Psoas muscle (tissue), 8 donors: ENCODE data around the gene PEF1. TPM values are rescaled to one million over a fixed set of nuclear protein-coding genes. Genes with fewer than 3 reads are reported as not detected.

ENCODE experiments used
- ATAC-seq, 4 donors: fragments of 200-7000 bp; cut with Tn5 transposase; one replicate each; pipeline ENCODE4 v1.9.1; 2020; ENCODE audit warnings: moderate library complexity in 3 of 4, mild to moderate bottlenecking in 2 of 4
- DNase-seq, 2 donors: peaks; one replicate each; pipeline ENCODE4 v3.0.0-alpha.2; 2020
- H3K27ac ChIP-seq: fragments of 200-600 bp; one replicate; pipeline ENCODE4 v1.8.0; 2022
- H3K27me3 ChIP-seq, 3 donors: fragments of 200-600 bp in 1 of 3; one replicate each; pipeline versions ENCODE4 v1.6.1 to v1.8.0; 2013 to 2022; ENCODE audit warnings: low read length in 2 of 3, mild to moderate bottlenecking in 2 of 3, moderate library complexity in 1 of 3; ENCODE audit not compliant: insufficient read depth in 3 of 3
- H3K36me3 ChIP-seq, 2 donors: fragments of 200-600 bp in 1 of 2; one replicate each; pipeline versions ENCODE4 v1.6.1 to v1.8.0; 2013 to 2022; ENCODE audit warnings: low read depth in 1 of 2, mild to moderate bottlenecking in 1 of 2, moderate library complexity in 1 of 2; ENCODE audit not compliant: insufficient read depth in 1 of 2
- H3K4me1 ChIP-seq: fragments of 200-600 bp; one replicate; pipeline ENCODE4 v1.8.0; 2022
- H3K4me3 ChIP-seq: fragments of 200-600 bp; one replicate; pipeline ENCODE4 v1.8.0; 2022; ENCODE audit warnings: mild to moderate bottlenecking
- H3K9me3 ChIP-seq: fragments of 200-600 bp; one replicate; pipeline ENCODE4 v1.8.0; 2022
- WGBS, 3 donors: extraction: QIAGEN DNeasy Blood & Tissue Kit; methylation state at CpG; one replicate each; pipeline versions ENCODE4 v1.1.6 to v1.1.7; 2013; 5-methylcytosine and 5-hydroxymethylcytosine counted together
- intact Hi-C, 2 donors: fragments of 100-400 bp; cut with DNase I; formaldehyde crosslinking; loops; one replicate each; pipeline versions ENCODE4 v1.11.0 to v1.14.2; 2022
- polyA plus RNA-seq, 3 donors: library from polyadenylated mRNA; stranded (reverse); fragments of 200-250 nt; gene quantifications; one replicate each; pipeline ENCODE4 v1.2.3, GENCODE V29; 2013
- total RNA-seq, 4 donors: library from RNA; stranded (reverse); fragmentation: NEBNext Ultra II Directional in 2 of 4; extraction: Animal tissue kit (Norgen Biotek cat#: 25700) in 2 of 4; gene quantifications; one replicate each; pipeline versions ENCODE4 v1.2.1 to v1.2.4, GENCODE V29; 2021 to 2023
- TF ChIP-seq, protein P1 (sequence below): fragments of 200-600 bp; IDR thresholded peaks from one replicate; pipeline ENCODE4 v1.8.0; 2022; ENCODE audit warnings: antibody characterized with exemption
- donor health status: healthy with polysubstance abuse.
- donor health status: DM: no; HTN: no; CAD: no; lungs with moderate emphysema.
- donor health status: Bipolar disorder and iron deficiency.
- donor health status: healthy.
- donor health status: DM: yes; HTN: yes; CAD: no.
- donor health status: DM: no; HTN: no; CAD: no.
- donor health status: DM: no; HTN: no; CAD: no.
- donor health status: DM: yes; HTN: yes; CAD: no.

The PEF1 gene
- total and polyA plus RNA-seq, 7 donors = 22.1 to 57.4 (median 30.7) TPM

DNA sequence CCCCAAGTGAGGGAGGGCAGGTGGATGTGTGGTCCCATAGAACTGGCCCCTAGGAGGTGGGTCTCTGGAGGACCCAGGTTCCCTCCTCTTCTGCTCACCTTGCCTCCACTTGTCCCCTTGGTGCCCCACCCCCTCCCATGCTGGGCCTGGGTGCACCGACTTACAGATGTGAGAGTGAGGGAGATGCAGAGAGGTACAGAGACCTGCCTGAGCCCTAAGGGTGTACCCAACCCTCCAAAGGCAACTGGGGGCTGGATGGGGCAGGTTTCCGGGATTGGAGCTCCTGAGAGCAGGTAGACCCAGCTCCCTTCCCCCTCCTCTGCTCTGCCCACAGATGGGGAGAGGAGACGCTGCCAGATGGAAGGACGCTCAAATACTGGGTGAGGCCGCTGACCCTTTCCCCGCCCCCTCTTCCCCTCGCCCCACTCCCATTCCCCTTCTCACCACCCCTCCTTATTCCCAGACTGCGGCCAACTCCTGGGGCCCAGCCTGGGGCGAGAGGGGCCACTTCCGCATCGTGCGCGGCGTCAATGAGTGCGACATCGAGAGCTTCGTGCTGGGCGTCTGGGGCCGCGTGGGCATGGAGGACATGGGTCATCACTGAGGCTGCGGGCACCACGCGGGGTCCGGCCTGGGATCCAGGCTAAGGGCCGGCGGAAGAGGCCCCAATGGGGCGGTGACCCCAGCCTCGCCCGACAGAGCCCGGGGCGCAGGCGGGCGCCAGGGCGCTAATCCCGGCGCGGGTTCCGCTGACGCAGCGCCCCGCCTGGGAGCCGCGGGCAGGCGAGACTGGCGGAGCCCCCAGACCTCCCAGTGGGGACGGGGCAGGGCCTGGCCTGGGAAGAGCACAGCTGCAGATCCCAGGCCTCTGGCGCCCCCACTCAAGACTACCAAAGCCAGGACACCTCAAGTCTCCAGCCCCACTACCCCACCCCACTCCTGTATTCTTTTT is 58.0 kb downstream of the PEF1 start:
- DNase-seq (no peak), ATAC-seq (no peak)
- no peak overlapping the region for H3K4me3 ChIP-seq
- WGBS, 3 donors = 46 to 62% (median 54%) methylated on average over 35 to 47 of the region's 47 CpGs
- peaks cover 34% of the 10 kb centered on the region for H3K4me1 ChIP-seq
- H3K9me3 ChIP-seq = no peaks in the 10 kb centered on the region
- H3K27ac ChIP-seq = peak overlapping the region; percentile 74
- peaks cover 0 to 7% of the 10 kb centered on the region in 2 donors for H3K36me3 ChIP-seq
- TF ChIP-seq, protein P1, sequence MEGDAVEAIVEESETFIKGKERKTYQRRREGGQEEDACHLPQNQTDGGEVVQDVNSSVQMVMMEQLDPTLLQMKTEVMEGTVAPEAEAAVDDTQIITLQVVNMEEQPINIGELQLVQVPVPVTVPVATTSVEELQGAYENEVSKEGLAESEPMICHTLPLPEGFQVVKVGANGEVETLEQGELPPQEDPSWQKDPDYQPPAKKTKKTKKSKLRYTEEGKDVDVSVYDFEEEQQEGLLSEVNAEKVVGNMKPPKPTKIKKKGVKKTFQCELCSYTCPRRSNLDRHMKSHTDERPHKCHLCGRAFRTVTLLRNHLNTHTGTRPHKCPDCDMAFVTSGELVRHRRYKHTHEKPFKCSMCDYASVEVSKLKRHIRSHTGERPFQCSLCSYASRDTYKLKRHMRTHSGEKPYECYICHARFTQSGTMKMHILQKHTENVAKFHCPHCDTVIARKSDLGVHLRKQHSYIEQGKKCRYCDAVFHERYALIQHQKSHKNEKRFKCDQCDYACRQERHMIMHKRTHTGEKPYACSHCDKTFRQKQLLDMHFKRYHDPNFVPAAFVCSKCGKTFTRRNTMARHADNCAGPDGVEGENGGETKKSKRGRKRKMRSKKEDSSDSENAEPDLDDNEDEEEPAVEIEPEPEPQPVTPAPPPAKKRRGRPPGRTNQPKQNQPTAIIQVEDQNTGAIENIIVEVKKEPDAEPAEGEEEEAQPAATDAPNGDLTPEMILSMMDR = no peak
- intact Hi-C loops = no loop called here
- peaks cover 0 to 22% (median 6%) of the 10 kb centered on the region in 3 donors for H3K27me3 ChIP-seq

DNA sequence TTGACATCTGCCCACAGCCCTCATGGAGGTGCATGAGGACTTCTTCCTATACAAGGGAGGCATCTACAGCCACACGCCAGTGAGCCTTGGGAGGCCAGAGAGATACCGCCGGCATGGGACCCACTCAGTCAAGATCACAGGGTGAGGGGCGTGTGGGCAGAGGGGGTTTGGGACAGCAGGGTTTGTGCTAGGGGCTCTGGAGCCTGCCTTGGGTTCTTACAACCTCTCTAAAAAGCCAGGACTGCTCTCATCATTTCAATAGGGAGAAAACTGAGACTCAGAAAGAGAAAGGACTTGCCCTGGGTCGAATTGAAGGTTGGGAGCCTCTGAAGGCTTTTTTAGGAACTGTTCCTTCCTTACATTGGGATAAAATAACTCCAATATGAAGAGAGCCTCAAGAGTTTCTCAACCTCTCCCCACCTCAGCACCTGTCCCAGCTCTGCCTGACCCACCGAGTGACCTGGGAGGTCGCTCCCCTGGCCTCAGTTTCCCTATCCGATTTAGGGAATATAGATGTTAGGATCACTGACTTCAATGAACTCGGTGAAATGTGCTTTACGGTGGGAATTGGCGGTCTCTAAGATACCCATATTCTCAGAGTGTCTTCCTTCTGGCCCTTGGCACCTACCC is 58.8 kb downstream of the PEF1 start:
- Histone ChIP-seq H3K4me1 (peaks cover 34% of the 10 kb centered on the region), H3K9me3 (no peaks in the 10 kb centered on the region), H3K4me3 (no peak overlapping the region), H3K36me3 (peaks cover 0 to 7% of the 10 kb centered on the region in 2 donors), H3K27ac (no peak overlapping the region), H3K27me3 (peaks cover 0 to 15% (median 6%) of the 10 kb centered on the region in 3 donors)
- ATAC-seq = no peak
- no peak for DNase-seq
- intact Hi-C loops = no loop called here
- TF ChIP-seq, protein P1 = no peak
- 84 to 87% (median 87%) methylated on average over 11 of the region's 11 CpGs for WGBS, 3 donors

DNA sequence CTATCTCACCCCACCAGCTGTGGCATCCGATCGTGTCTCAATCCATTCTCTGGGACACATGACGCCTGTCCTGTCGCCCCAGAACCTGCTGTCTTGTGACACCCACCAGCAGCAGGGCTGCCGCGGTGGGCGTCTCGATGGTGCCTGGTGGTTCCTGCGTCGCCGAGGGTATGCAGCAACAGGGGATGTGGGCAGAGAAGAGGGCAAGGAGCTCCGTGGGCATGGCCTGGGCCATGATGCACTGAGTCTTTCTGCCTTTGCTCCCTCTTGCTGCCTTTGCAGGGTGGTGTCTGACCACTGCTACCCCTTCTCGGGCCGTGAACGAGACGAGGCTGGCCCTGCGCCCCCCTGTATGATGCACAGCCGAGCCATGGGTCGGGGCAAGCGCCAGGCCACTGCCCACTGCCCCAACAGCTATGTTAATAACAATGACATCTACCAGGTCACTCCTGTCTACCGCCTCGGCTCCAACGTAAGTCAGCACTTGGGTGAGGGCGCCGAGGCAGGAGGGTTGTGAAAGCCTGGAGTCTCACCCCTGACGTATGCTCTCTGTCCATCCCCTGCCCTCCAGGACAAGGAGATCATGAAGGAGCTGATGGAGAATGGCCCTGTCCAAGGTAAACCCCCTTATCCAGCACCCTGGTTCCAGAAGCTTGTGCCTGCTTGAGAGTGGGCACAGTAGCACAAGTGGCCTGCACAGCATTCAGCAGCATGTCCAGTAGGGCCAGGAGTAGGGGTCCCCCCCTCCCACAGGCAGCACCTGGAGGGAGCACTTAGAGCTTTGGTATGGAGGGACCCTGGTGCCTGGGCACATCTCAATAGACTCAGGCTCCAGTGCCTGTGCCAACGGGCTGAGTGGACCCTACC is 59.6 kb downstream of the PEF1 start:
- Histone ChIP-seq H3K4me3 (peak overlapping the region; percentile 30), H3K36me3 (peaks cover 0 to 7% of the 10 kb centered on the region in 2 donors), H3K9me3 (no peaks in the 10 kb centered on the region), H3K4me1 (peaks cover 34% of the 10 kb centered on the region), H3K27me3 (peaks cover 0 to 15% (median 6%) of the 10 kb centered on the region in 3 donors), H3K27ac (peak overlapping the region; percentile 16)
- TF ChIP-seq, protein P1 = no peak
- intact Hi-C loops = no loop called here
- 88 to 91% (median 89%) methylated on average over 27 of the region's 27 CpGs for WGBS, 3 donors
- DNase-seq = no peak
- ATAC-seq = no peak

DNA sequence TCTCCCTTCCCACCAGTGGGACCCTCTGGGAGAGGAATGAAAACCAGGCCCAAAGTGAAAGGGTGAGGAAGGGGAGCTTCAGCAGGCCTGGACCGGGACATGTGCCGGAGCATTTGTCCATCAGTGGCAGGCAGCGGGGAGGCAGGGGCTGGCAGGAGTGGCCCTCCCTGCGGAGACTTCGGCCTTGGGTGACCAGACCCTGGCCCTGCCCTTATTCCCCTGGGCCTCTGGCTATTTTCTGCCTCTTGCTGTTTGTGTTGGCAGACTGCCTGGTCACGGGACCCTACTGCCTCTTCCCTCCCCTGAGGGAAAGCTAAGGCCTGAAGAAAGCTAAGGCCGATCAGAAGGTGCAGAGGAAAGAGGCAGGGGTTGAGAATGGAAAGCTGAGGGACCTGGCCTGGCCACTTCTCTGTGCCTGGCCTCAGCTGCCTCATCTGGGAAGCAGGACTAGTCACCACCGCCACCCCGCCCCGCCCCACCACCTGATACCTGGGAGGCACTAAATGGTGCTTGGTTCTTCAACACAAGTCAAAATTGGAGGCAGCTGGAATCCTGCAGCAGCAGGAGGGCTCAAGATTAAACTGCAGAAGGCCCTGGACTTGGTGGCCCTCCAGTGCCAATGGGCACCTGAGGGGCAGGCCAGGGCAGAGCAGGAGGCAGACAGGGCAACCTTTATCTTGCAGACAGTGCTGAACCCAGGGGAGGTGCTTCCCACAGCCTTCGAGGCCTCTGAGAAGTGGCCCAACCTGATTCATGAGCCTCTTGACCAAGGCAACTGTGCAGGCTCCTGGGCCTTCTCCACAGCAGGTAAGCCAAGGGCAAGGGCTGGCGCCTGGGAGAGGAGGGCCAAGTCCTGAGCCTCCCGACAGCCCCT is 60.4 kb downstream of the PEF1 start:
- Histone ChIP-seq H3K27ac (peak overlapping the region; percentile 55), H3K36me3 (peaks cover 0 to 7% of the 10 kb centered on the region in 2 donors), H3K4me3 (peak overlapping the region; percentile 30), H3K4me1 (peaks cover 34% of the 10 kb centered on the region), H3K9me3 (no peaks in the 10 kb centered on the region), H3K27me3 (peaks cover 0 to 11% (median 5%) of the 10 kb centered on the region in 3 donors)
- ATAC-seq (peak; percentile 43 to 73 (median 68)), DNase-seq (peak; percentile 64 to 83)
- intact Hi-C loops = no loop called here
- TF ChIP-seq, protein P1 = no peak
- WGBS, 3 donors = 47 to 59% (median 48%) methylated on average over 12 to 13 of the region's 13 CpGs
